Glomerular endothelial cell (primary cell): ENCODE results near the gene GHR. TPM values are rescaled to one million over a fixed set of nuclear protein-coding genes. Genes with fewer than 3 reads are reported as not detected.

Experiments used
- DNase-seq: peaks from one replicate; pipeline ENCODE4 v3.0.0-alpha.2; 2011; ENCODE audit warnings: low read depth, low spot score; ENCODE audit errors: extremely low read depth
- total RNA-seq: library from RNA; depleted of rRNA; stranded (reverse); fragments of >200 nt; gene quantifications from 2 replicates; pipeline ENCODE4 v1.2.3, GENCODE V29; 2015

Gene GHR
- total RNA-seq, 1 donor from 2014 or later, result 0.35 TPM

GRCh38 chr5:42461507-42461906 is 38.3 kb downstream of the GHR start:
- no peak for DNase-seq

GRCh38 chr5:42462083-42462482 is 38.8 kb downstream of the GHR start:
- no peak for DNase-seq

- no peak for DNase-seq
These were observed 44.3 kb downstream of the GHR start for GRCh38 chr5:42467572-42467971.

- no peak for DNase-seq
These were observed 44.8 kb downstream of the GHR start for GRCh38 chr5:42467981-42468524.

GRCh38 chr5:42483472-42484154 is 60.4 kb downstream of the GHR start:
- DNase-seq, result no peak

- DNase-seq, result no peak
These were observed 63.8 kb downstream of the GHR start for GRCh38 chr5:42487077-42487476.

- no peak for DNase-seq
These were observed 64.6 kb downstream of the GHR start for GRCh38 chr5:42487821-42488220.

GRCh38 chr5:42490831-42491230 is 67.6 kb downstream of the GHR start:
- DNase-seq, result no peak

- DNase-seq, result no peak
These were observed 68.5 kb downstream of the GHR start for GRCh38 chr5:42491699-42492098.

GRCh38 chr5:42492974-42493373 is 69.7 kb downstream of the GHR start:
- DNase-seq, result no peak

GRCh38 chr5:42494414-42494813 is 71.2 kb downstream of the GHR start:
- DNase-seq, result no peak

GRCh38 chr5:42495914-42496313 is 72.7 kb downstream of the GHR start:
- DNase-seq, result no peak

- no peak for DNase-seq
These were observed 73.3 kb downstream of the GHR start for GRCh38 chr5:42496397-42497156.

- DNase-seq, result no peak
These were observed 74.8 kb downstream of the GHR start for GRCh38 chr5:42498000-42498399.

- DNase-seq, result no peak
These were observed 75.8 kb downstream of the GHR start for GRCh38 chr5:42499016-42499415.

GRCh38 chr5:42500003-42500599 is 76.9 kb downstream of the GHR start:
- no peak for DNase-seq

- no peak for DNase-seq
These were observed 79.6 kb downstream of the GHR start for GRCh38 chr5:42502613-42503470.

GRCh38 chr5:42506662-42507061 is 83.4 kb downstream of the GHR start:
- DNase-seq, result no peak

GRCh38 chr5:42507451-42508097 is 84.3 kb downstream of the GHR start:
- DNase-seq, result no peak

- DNase-seq, result no peak
These were observed 90.0 kb downstream of the GHR start for GRCh38 chr5:42513246-42513645.
